GM18520 (cell line): ENCODE measurements around the gene SELENOH.

Source experiments
- ATAC-seq: cut with Tn5 transposase; IDR thresholded peaks from one replicate; pipeline ENCODE4 v1.9.1; 2021; ENCODE audit not compliant: unreplicated experiment

Gene SELENOH

DNA sequence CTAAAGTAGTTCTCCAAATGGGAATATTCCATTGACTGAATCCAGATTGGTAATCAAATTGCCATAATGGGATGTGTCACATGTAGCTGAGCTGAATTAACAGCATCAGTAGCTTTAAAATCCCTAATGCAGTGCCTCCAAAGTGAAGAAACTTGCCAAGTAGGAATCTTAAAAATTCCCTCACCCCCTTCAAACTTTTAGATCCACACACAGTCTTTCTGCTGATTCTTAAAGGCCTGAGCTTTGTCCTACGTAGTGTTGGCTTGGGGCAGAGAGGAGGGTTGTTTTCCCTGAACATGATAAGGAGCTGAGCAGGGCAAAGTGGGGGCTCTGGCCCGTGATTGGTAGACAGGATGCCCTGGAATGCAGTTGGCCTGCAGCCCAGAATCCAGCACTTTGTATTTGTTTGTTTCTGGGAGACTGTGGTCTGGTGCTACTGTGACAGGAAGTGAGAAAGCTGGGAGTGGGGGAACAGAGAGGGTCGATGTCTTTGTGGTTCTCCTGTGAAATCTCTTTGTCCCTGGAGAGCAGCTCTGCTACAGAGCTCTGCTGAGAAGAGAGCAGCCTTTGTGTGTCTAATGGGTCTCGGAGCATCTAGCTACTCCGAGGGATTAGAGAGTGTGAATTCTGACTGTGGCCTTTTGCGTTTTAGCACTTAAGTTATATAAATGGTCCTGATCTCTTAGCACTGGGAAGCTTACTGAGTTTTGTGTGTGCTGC is 37.2 kb downstream of the SELENOH start:
- ATAC-seq, result no peak

GRCh38 chr11:57779276-57779675 is 38.0 kb downstream of the SELENOH start:
- no peak for ATAC-seq

GRCh38 chr11:57781529-57781943 is 40.2 kb downstream of the SELENOH start:
- no peak for ATAC-seq

- ATAC-seq, result no peak
Observed at GRCh38 chr11:57785072-57785471, 43.8 kb downstream of the SELENOH start.

GRCh38 chr11:57786436-57786835 is 45.1 kb downstream of the SELENOH start:
- no peak for ATAC-seq

DNA sequence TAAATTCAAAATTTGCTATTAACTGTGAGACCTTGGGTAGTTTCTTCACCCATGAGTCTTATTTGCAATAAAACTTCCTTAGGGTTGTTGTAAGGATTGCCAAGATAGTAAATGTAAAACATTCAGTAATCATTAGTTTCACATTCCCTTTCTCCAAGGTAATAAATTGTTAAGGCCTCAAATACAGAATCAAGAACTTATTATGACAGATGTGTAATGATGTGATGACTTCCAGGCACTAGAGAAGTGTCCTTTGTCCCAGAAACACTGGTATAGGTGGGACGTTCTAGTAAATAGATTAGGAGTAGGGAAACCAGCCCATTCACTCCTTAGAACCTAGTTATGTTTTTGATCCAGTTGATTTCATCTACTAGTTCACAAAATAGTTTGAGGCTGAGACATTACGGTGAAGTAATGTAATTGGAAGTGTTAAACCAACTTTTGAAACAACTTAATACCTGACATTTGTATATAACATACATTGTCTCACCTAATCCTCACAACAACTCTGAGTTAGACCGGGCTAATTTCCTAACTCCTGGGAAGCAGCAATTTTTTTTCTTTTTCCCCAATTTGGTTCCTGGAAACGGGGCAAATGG is 45.8 kb downstream of the SELENOH start:
- no peak for ATAC-seq

DNA sequence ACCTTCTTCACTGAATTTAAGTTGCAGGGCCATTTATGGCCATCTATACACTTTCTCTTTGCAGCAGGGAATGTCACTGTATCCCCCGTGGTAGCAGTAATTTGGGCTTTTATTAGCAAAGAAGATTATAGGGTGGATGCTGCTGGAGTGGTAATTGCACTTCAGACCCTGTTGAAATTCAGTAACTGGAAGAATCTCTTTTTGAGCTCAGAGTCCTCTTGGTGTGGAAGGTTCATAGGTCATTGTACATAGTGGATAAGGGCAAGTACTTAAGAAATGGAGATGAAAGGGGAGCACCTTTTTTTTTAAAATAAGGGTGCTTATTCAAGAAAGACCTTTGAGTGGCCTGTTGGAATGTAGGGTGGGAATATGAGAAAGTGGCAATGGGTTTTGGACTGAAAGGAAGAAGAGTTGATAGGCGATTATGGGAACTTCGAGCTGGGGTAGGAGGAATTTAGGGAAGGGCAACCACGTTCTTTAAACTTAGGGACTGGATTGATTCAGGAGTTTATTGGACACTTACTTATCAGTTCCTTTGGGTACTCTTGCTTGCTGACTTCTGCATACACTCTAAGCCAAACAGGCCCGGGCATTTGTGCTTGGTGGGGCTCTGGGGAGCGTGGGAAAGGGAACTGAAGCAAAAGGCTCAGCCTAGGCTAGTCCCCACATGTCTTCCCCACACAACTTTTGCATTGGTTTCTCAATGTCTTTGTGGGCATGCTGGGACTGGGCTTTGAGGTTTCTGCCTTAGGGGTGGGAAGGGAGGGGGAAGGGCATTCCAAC is 46.8 kb downstream of the SELENOH start:
- ATAC-seq, result no peak

DNA sequence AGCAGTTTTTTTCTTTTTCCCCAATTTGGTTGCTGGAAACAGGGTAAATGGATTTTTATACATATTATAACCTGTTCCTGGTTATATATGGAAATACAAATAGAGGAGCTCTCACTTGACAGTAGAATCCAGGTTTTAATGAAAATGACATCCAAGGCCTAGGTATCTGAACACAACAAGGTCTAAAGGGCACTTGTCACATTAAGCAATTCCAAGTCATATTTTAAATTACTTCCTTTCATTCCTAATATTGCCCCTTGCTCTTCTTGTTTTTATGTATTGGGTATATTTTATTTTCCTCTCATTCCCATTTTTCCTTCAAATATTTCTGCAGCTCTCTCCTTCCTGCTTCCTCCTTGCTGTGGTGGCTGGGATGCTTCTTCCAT is 47.4 kb downstream of the SELENOH start:
- ATAC-seq, result no peak

DNA sequence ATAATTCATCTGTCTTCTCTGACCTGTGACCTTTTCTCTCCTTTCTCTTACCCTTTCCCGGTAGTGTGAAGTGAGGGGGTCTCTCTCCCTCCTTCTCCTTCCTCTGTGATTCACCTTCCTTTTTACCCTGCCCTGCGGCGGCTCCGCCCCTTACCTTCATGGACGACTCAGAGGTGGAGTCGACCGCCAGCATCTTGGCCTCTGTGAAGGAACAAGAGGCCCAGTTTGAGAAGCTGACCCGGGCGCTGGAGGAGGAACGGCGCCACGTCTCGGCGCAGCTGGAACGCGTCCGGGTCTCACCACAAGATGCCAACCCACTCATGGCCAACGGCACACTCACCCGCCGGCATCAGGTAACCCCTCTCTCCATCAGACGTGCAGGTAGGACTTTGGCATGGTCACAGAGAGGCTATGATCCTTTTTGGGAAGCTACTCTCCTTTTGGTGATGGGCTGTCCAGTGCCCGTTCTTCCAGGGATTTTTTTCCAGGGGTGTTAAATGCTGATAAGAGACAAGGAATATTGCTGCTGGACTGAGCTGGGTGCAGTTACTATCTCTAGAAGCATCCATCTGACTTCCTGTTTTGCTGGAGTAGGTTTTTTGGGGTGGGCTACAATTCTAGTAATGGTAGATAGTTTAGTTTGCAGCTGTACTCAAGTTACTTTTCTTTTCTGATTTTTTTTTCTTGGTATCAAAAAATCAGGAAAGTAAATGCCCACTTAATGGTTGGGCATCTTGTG is 50.2 kb downstream of the SELENOH start:
- no peak for ATAC-seq

DNA sequence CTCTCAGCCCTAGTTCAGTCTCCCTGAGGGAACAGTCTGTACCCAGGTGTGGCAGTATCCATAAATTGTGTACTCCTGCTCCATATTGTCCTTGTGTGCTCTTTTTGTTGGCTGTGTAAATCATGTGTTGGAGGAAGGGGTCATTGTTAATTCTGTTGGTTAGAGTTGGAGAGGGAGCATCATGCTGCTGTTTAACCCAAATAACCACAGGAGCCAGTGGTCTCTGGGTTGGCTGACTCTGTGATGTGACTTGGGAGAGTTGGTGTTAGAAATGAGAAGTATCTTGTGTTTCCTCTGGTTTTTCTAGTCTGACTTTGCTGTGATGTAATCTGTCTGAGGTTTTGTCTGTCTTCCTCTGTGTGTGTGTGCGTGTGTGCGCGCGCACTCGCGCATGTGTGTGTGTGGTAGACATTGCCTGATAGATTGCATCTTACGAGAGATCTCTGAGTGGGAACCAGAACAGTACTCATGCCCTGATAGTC is 50.8 kb downstream of the SELENOH start:
- ATAC-seq, result peak; percentile 77

DNA sequence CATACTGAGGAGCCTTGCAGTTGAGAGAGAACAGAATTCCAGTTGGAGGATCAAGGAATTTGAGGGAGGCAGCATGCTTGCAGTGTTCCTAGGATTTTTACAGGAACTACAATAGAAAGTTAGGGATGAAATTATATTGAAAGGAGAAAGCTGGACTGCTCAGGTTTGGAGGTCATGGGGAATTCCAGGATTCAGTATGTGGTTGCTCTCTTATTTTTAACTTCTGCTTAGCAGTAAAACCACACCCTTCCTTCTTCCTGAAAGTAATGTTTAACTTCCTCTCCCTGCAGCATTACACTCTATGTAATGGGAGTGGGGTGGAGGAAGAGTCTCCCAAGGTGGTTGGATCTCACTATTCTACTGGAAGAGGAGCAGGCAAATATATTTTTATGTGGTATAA is 51.6 kb downstream of the SELENOH start:
- ATAC-seq, result no peak
